Pulmonary artery endothelial cell (primary cell): ENCODE data around the gene STAT2. TPM values are rescaled to one million over a fixed set of nuclear protein-coding genes. Genes with fewer than 3 reads are reported as not detected.
"Not testable (repeated sequence)": the region's sequence is repeated elsewhere in the genome, so short reads cannot be mapped to it uniquely, and the experiment has no call there.

Experiments
- DNase-seq: peaks from one replicate; pipeline ENCODE4 v3.0.0-alpha.2; 2011; ENCODE audit warnings: low read depth, low spot score
- total RNA-seq: library from RNA; depleted of rRNA; stranded (reverse); fragments of >200 nt; gene quantifications from 2 replicates; pipeline ENCODE4 v1.2.3, GENCODE V29; 2014

The STAT2 gene
- total RNA-seq, 1 donor from 2014 or later = 54.6 TPM

DNA sequence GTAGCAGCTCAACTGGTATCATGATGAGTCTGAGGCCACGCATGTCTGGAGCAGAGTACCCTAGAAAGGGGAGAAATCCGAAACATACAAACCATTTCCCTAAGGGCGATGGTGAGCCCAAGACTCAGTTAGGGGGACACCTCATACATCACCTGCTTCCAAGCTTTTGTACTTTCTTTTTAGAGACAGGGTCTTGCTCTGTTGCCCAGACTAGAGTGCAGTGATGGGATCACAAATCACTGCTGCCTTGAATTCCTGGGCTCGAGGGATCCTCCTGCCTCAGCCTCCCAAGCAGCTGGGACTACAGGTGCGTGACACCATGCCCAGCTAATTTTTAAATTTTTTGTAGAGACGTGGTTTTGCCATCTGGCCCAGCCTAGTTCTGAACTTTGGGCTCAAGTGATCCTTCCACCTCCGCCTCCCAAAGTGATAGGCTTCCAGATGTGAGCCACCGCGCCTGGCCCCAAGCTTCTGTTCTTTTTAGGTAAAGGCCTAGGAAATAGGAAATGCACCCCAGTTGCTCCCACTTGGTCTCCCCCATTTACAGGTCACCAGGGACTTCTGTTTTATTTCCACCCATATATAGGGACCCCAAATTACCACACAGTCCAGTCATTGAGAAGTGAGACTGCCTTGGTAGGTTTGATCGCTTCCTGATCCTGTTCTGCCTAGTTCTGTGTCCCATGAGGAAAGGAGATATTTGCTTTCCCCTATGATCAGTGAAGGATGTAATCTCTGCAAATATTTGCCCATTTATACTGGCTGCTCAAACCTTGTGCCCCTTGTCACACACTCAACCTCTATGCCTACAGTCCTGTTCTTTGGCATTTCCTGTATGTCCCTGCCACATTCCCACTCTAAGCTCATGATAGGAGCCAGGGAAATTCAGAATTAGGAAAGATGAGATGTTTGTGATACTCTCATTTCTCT is 2.5 kb upstream of the STAT2 start, which contains the start of gene APOF:
APOF (minus strand) TSS at position 728 of the 930 bp plus-strand sequence; CDS start at position 616, 112 bp downstream.
- DNase-seq = no peak

DNA sequence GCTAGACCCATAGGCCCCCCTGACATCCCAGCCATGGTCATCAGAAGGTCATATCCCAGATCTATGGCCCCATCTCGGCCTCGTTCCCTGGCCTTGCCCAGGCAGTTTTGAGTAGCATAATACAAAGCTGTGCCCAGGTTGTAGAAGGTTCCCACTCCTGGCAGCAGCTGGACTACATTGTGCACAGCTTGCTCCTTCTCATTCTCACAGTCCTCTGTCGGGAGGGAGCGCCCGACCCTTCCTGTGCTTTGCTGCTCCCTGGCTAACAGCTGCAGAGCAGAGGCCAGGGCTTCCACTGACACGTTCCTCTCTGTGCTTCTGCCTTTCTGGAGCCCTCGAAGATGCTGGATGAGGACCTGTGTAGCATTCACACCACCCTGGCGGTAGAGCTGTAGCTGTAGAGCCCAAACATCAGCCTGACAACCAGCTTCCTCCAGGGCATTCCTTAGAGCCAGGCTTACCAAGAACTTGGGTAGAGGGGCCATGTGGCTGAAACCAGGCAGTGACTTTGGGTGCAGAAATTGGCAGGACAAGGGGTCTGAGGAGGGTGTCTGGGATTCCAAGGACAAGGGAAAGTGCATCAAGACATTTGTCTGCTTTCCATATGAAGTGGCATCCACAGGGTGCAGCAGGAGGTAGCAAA is 1.7 kb upstream of the STAT2 start:
- no peak for DNase-seq

DNA sequence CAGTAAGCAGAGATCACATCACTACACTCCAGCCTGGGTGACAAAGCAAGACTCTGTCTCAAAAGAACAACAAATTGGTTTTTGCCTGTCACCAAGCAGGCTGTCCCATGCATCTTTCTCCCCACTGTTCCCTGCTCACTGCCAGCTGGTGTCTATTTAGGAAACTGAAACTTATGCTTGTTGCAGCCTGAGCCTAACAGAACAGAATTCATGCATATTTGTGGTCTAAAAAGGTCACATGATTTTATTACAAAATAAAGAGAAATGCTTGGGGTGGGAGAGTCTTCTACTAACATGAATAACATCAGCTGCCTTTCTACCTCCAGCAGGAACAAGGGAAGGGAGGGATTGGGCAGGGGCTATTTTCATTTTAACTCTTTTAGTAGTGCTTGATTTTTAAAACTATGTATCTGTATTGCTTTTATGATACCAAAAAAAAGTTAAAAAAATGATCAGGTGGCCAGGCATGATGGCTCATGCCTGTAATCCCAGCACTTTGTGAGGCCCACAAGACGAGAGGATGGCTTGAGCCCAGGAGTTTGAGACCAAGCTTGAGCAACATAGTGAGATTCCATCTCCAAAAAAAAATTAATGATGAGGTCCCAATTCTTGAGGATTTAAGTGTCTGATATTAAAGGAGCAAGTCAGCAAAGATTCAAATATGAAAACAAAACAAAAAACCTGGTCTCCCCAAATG is 923 bp downstream of the STAT2 start:
- no peak for DNase-seq

DNA sequence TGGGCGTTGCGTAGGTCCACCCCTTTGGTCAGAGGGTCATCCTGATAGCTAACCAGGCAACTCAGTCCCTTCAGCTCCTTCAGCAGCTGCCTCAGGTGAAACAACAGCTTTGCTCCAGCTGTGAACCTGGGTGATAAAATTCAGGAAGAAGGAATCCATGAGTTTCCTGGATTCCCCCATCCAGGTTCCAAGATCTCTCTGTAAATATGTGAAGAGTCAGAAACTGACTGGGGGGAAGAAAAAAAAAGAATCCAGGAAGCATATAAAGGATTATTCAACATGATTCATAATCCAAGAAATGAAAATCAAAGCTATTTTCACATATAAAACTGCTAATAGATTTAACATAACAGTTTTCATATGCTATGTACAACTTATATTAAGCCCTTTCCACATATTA is 8.6 kb downstream of the STAT2 start:
- DNase-seq = no peak

DNA sequence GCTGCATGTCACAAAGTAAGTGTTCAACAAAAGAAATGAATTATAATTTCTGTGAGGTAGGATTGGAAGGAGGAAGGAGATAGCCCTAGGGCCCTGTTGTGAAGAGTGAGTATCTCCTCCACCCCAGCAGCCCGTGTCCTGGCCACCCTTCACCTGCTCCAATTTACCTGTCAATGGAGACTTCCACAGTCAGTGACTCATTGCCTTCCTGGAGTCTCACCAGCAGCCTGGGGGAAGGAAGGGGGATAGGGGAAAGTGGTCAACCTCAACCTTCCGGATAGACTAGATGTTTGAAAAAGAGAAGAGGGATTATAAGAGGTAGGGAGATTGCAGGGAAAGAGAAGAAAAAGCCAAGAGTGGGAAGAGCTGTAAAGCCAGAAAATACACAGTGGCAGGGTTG is 9.2 kb downstream of the STAT2 start:
- DNase-seq = no peak

DNA sequence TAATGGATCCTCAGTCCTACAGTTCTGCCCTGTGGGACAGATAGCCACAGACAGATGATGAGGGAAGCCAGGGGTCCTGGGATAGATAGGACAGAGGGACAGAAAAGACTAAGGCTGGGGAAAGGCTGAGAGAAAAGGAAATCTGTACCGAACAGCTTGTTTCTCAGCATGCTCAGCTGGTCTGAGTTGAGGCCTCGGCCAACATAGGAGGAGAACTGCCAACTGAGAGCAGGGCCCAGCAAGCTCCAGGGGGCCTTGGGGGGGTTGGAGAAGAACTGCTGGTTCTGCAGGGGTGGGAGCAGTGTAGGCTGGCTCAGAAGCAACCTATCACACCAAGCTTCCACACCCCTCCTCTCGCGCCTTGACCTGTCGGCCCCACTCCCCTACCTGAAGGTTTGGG is 11.1 kb downstream of the STAT2 start:
- DNase-seq = no peak

DNA sequence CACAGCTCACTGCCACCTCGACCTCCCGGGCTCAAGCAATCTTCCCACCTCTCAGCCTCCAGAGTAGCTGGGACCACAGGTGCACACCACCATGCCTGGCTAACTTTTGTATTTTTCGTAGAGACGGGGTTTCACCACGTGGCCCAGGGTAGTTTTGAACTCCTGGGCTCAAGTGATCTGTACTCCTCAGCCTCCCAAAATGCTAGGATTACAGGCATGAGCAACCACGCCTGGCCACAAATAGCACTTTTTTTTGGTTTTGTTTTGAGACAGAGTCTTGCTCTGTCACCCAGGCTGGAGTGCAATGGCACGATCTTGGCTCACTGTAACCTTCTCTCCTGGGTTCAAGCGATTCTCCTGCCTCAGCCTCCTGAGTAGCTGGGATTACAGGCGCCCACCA is 12.7 kb downstream of the STAT2 start:
- DNase-seq = not testable (repeated sequence)

DNA sequence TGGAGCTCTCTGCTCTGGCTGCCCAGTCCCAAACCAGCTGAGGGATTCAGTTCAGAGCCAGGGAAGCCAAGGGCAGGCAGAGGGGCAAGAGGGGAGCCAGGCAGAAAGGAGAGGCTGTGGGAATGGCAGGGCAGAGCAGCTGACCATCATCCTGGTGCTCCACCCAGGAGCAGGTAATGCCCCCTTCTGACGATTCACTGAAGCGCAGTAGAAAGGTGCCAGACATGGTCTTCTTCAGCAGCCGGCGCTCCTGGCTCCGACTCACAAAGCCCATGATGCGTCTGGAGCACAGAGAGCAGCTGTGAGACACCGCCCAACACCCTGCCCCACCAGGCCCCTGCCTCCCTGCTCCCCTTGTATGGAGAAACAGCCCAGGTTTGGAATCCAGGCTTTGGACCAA is 13.2 kb downstream of the STAT2 start:
- DNase-seq = no peak

DNA sequence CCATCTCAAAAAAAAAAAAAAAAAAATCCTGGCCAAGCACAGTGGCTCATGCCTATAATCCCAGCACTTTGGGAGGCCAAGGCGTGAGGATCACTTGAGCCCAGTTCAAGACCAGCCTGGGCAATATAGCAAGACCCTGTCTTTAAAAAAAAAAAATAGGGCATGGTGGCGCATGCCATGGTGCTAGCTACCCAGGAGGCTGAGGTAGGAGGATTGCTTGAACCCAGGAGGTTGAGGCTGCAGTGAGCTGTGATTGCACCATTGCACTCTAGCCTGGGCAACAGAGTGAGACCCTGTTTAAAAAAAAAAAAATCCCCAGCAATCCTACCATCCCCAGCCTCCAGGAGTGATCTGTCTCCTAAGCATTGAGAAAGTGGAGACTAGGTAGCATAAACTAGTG is 17.6 kb downstream of the STAT2 start:
- not testable (repeated sequence) for DNase-seq

DNA sequence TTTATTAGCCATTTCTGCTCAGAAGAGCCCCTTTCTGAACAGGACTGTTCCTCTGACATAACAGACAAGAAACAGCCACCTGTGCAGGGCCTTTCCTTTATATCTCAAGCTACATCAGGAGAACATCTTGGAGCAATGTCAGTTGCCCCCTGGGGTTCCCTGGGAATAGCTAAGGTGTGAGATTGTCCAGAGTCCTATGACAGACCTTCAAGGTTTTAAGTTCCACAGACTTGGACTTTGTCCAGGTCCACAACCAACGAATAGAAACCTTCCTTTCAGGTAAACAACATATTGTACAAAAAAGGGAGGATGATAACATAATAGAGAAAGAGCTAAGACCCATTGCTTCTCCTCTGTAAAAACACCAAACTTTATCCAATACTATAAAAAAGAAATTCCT is 18.3 kb downstream of the STAT2 start:
- DNase-seq = no peak

DNA sequence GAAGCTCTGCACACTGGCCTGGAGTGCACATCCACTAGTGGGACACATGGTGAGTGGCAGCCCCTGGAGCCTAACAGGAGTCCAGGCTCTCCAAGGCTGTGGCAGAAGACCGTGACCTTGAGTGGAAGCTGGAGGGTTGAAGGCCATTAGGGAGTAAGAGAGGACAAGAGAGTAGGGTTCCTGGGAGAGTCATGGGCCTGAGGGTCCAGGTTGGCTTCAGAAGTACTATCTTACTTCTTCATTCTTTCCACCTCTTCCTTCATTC is 20.8 kb downstream of the STAT2 start:
- no peak for DNase-seq

DNA sequence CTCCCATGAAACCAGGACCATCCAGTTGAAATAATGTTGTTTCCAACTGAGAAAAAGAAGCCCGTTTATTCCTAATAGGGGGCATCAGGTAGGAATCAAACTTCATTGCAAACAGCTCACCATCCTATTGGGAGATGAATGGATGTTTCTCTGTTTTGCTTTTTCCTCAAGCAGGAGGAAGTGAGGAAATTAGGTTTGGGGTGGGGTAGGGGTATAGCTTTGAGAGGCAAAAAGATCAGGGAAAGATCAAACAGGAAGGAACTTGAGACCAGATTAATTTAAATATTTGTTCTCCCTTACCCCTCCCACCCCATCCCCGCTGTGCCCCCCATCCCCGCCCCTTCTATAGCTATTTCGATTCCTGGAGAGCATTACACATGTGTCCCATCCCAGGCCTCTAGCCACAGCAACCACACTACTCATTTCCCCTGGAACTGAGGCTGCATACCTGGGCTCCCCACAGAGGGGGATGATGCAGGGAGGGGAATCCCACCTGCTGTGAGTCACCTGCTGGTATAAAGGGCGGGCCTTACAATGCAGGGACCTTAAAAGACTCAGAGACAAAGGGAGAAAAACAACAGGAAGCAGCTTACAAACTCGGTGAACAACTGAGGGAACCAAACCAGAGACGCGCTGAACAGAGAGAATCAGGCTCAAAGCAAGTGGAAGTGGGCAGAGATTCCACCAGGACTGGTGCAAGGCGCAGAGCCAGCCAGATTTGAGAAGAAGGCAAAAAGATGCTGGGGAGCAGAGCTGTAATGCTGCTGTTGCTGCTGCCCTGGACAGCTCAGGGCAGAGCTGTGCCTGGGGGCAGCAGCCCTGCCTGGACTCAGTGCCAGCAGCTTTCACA is 21.4 kb downstream of the STAT2 start, which contains the start of gene IL23A:
IL23A (plus strand) TSS at position 577 of the 850 bp plus-strand sequence; CDS start at position 738, 161 bp downstream.
- no peak for DNase-seq

DNA sequence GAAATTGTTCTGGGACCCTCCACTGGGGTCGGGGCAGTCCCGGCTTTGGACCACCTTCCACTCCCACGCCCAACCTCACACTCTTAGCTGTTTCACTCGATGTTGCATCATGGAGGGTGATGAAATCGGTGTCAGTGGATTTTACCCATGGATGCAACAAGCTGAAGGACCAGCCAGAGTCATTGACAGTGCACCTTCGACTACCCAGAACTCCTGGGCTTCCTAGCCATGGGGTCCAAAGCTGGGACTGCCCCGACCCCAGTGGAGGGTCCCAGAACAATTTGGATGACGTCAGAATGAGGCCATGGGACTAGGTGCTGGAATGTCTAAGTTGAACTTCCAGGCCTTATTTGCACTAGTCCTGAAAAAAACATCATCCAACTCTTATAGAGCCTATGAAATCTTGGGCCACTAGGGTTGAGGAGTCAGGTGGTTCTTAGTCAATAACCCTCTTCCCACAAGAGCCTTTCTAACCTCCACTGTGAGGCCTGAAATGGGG is 22.1 kb downstream of the STAT2 start:
- no peak for DNase-seq

DNA sequence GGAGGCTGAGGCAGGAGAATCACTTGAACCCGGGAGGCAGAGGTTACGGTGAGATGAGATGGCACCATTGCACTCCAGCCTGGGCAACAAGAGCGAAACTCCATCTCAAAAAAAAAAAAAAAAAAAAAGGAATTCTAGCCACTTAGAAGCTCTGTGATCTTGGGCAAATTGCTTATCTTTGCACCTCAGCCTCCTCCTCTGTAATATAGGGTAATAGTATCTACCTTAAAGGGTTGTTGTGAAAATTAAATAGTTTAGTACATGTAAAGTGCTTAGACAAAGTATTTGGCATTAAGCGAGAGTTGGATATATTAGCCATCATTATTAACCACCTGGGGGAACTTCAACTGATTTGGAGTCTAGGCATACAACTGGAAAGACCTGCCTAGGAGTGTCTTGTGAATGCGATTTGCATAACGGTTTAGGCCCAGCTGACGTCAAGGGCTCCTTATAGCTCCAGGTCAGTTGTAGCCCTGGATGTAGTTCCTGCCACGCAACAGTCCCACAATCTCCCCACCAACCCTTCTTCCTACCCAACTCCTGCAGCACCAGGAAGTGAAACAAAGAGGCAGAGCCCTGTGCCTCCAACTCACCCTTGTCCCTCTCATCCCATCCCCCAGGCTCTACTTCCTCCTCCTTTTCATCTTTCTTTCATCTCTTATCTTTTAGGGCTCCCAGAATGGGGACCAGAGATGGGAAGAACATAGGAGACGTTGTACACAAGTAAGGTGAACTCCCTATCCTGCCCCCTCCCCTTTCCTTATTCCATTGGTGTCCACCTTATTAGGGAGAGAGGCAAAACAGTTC is 23.3 kb downstream of the STAT2 start:
- no peak for DNase-seq

DNA sequence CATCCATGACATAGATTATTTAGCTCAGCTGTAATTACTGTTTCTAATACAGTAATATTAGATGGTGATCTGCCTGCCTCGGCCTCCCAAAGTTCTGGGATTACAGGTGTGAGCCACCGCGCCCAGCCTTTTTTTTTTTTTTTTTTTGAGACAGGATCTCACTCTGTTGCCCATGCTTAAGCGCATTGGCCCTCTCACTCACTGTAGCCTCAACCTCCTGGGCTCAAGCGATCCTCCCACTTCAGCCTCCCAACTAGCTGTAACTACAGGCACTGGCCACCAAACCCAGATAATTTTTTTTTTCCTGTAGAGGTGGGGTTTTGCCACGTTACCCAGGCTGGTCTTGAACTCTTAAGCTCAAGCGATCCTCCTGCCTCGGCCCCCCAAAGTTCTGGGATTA is 24.4 kb downstream of the STAT2 start:
- DNase-seq = not testable (repeated sequence)

DNA sequence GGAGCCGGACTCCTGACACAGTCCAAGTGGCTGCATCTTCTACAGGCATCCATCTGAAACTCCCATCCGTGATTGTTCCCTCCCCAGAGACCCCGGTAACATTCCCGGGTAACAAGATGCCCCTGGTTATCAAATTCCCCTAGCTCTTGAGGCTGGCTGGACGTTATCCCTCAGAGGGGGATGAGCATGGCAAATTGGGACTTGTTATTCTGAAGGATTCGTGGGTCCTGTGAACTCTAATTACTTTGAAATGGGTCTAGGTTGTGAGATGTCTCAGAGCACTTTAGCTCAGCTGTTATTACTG is 25.5 kb downstream of the STAT2 start:
- no peak for DNase-seq

DNA sequence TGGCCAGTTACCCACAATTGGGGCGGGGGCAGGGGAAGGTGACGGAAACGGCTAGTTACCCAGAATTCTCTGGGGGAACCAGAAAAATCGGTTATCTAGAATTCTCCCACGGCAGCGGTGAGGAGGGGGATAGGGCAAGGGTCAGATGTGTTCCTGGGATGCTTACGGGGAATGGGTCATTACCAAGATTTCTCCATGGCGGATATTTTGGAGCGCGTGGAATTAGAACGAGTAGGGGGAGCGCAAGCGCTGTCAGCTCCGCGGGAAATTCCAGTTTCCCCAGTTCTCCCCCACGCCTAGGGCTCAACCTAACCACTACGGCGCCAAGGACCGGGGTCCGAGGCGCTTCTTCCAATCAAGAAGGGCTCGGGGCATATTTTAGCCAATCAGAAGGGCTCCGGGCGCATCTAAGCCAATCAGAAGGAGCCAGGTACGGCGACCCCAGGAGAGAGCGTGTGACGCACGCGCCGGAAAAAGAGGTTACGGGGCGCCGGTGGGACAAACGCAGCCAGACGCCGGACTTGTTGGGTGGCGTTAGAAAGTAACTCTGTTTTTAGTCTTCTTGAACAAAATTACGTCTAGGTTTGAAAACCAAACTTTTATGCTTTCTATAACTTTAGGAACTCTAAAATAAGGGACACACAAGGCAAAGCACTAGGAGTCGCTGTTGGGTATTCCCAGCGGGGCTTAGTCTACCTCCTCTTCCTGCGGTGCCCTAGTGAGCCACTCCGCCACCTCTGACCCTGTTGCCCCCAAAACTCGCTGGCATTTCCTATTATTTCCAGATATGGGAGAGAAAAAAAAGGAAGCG is 26.0 kb downstream of the STAT2 start, which contains the start of gene PAN2:
PAN2 (minus strand) TSS at position 322 of the 811 bp plus-strand sequence. CDS start 906 bp downstream, outside the sequence.
- DNase-seq = peak; percentile 94

DNA sequence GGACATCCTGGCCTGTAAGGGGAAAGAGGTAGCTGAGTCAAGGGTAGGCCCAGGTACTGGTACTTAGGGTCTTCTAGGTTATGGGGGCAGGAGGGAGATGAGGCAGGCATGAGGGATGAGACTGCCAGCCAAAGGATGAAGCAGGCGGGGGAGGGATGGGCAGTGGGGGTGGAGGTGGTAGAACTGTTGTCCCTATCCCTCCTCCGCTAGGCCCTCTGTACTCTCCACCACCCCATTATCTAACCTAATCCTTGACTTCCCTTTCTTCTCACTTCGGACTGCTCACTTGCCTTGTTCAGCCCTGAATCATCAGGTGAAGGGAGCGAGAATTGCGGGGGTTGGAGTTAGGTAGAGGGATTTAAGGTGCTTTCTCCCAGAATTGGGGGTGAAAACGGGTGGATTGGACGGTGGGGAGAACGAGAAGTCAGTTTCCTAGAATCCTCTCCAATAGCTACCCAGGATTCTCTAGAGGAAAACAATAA is 26.7 kb downstream of the STAT2 start:
- no peak for DNase-seq

DNA sequence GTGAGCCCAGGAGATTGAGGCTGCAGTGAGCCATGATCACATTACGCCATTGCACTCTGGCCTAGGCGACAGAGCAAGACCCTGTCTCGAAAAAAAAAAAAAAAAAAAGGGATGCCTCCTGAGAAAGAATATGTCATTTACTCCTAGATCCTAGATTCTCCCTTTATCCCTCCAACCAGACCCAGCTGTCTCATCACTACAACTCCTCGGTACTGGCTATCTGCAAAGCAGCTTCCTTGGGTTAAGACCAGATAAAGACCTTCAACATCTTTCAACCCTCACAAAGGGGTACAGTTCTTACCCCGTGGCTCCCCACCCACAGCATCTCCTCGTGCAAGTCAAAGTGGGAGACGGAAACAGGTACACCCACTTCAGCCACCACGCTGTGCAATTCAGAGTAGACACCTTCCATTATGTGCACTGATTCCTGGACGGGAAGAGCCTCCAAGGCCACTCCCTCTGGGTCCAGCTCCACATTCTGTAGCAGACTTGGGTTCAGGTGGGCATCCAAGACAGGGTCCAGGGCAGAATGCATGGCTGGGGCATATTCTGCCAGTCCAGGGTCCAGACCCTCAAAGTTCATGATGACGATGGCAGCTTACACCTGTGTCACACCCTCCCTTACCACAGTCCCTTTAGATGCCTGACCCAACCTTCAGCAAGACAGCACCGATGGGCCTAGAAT is 27.3 kb downstream of the STAT2 start:
- no peak for DNase-seq
